ENCODE results near the gene CCDC88C. TPM values are rescaled to one million over a fixed set of nuclear protein-coding genes. Genes with fewer than 3 reads are reported as not detected.

CCDC88C gene
- total RNA-seq, 1 donor from 2014 or later = 68.0 TPM

DNA sequence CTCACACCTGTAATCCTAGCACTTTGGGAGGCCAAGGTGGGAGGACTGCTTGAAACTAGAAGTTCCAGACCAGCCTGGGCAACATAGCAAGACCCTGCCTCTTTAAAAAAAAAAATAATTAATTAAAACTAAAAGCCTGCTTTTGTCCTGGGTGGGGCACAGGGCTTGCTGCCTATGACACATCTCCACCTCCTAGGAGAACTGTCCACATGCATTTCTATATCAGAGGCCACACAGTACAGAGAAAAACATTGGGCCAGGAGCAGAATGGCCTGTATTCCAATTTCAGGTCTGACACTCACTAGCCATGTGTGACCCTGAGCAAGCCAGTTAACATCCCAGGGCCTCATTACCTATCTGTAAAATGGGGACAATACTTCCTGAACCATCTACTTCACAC is 31.9 kb downstream of the CCDC88C start:
- H3K27me3 Mint-ChIP-seq (ENCODE audit: unreplicated experiment) = peaks cover 21% of the 10 kb centered on the region
- no peak overlapping the region for H3K27ac Mint-ChIP-seq (ENCODE audit: unreplicated experiment)
- TF ChIP-seq CTCF (IDR thresholded peaks at IDR 0.05; ENCODE audit: partially characterized antibody, unreplicated experiment) = no peak
- no peak overlapping the region for H3K4me3 Mint-ChIP-seq (ENCODE audit: unreplicated experiment)
- peaks cover 20% of the 10 kb centered on the region for H3K9me3 Mint-ChIP-seq (ENCODE audit: unreplicated experiment)
- H3K36me3 Mint-ChIP-seq (ENCODE audit: unreplicated experiment) = no peaks in the 10 kb centered on the region
- no peak for DNase-seq
- peaks cover 49% of the 10 kb centered on the region for H3K4me1 Mint-ChIP-seq (ENCODE audit: low read depth, unreplicated experiment)

GRCh38 chr14:91385224-91385623 is 32.4 kb downstream of the CCDC88C start:
- no peaks in the 10 kb centered on the region for H3K36me3 Mint-ChIP-seq (ENCODE audit: unreplicated experiment)
- H3K27me3 Mint-ChIP-seq (ENCODE audit: unreplicated experiment) = peaks cover 23% of the 10 kb centered on the region
- no peak overlapping the region for H3K4me3 Mint-ChIP-seq (ENCODE audit: unreplicated experiment)
- peaks cover 20% of the 10 kb centered on the region for H3K9me3 Mint-ChIP-seq (ENCODE audit: unreplicated experiment)
- no peak for DNase-seq
- H3K4me1 Mint-ChIP-seq (ENCODE audit: low read depth, unreplicated experiment) = peaks cover 50% of the 10 kb centered on the region
- no peak for TF ChIP-seq CTCF (IDR thresholded peaks at IDR 0.05; ENCODE audit: partially characterized antibody, unreplicated experiment)
- H3K27ac Mint-ChIP-seq (ENCODE audit: unreplicated experiment) = no peak overlapping the region

DNA sequence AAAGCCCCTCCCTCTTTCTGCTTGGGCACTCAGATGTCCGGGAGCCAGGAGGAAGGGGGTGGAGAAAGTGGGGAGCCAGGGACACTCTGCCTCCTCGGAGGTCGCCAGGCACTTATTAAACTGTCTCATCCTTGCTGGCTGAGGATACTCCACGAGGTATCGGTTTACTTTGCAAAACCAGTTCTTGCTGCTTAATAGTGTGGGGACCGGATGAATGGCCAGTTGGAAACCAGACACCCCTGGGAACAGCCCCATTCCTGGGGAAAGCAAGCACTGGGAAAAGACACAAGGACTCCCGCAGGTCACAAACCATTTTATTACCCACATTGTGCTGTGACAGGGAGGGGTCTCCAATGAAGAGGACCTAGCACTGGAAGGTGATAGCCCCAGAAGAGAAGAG is 34.2 kb downstream of the CCDC88C start:
- Mint-ChIP-seq H3K4me1 (ENCODE audit: low read depth, unreplicated experiment) (peaks cover 48% of the 10 kb centered on the region), H3K27ac (ENCODE audit: unreplicated experiment) (no peak overlapping the region), H3K27me3 (ENCODE audit: unreplicated experiment) (peaks cover 22% of the 10 kb centered on the region), H3K36me3 (ENCODE audit: unreplicated experiment) (no peaks in the 10 kb centered on the region), H3K9me3 (ENCODE audit: unreplicated experiment) (peaks cover 12% of the 10 kb centered on the region), H3K4me3 (ENCODE audit: unreplicated experiment) (no peak overlapping the region)
- DNase-seq = no peak
- TF ChIP-seq CTCF (IDR thresholded peaks at IDR 0.05; ENCODE audit: partially characterized antibody, unreplicated experiment) = no peak

- Mint-ChIP-seq H3K27me3 (ENCODE audit: unreplicated experiment) (peaks cover 13% of the 10 kb centered on the region), H3K4me3 (ENCODE audit: unreplicated experiment) (peak overlapping the region; percentile 3), H3K36me3 (ENCODE audit: unreplicated experiment) (no peaks in the 10 kb centered on the region), H3K4me1 (ENCODE audit: low read depth, unreplicated experiment) (peaks cover 46% of the 10 kb centered on the region), H3K27ac (ENCODE audit: unreplicated experiment) (peak overlapping the region; percentile 48), H3K9me3 (ENCODE audit: unreplicated experiment) (peaks cover 4% of the 10 kb centered on the region)
- no peak for DNase-seq
- no peak for TF ChIP-seq CTCF (IDR thresholded peaks at IDR 0.05; ENCODE audit: partially characterized antibody, unreplicated experiment)
Measured at GRCh38 chr14:91381801-91382670, 35.6 kb downstream of the CCDC88C start.

Data from glutamatergic neuron (in vitro differentiated cells).